SJSA1 (cell line): ENCODE measurements around the gene MYLK. TPM values are rescaled to one million over a fixed set of nuclear protein-coding genes. Genes with fewer than 3 reads are reported as not detected.

ENCODE experiments used
- DNase-seq, 2 experiments: peaks; one replicate each; pipeline ENCODE4 v3.0.0-alpha.2; 2015 to 2020; ENCODE audit warnings: low spot score in 2 of 2, low read depth in 1 of 2
- H3K27ac ChIP-seq: fragments of 250-450 bp; sonication (Bioruptor Pico); 2 replicates; pipeline ENCODE4 v1.5.1; 2020; ENCODE audit warnings: mild to moderate bottlenecking, moderate library complexity
- H3K27me3 ChIP-seq: fragments of 250-450 bp; sonication (Bioruptor Pico); replicated peaks from 2 replicates; pipeline ENCODE4 v1.5.1; 2020; ENCODE audit warnings: mild to moderate bottlenecking, moderate library complexity
- H3K36me3 ChIP-seq: fragments of 250-450 bp; sonication (Bioruptor Pico); 2 replicates; pipeline ENCODE4 v1.5.1; 2020; ENCODE audit warnings: mild to moderate bottlenecking
- H3K4me1 ChIP-seq: fragments of 250-450 bp; sonication (Bioruptor Pico); replicated peaks from 2 replicates; pipeline ENCODE4 v1.6.1; 2021; ENCODE audit warnings: mild to moderate bottlenecking
- H3K4me3 ChIP-seq: fragments of 250-450 bp; sonication (Bioruptor Pico); 2 replicates; pipeline ENCODE4 v1.5.1; 2020; ENCODE audit warnings: mild to moderate bottlenecking
- H3K9me3 ChIP-seq: fragments of 250-450 bp; sonication (Bioruptor Pico); replicated peaks from 2 replicates; pipeline ENCODE4 v1.5.1; 2020; ENCODE audit warnings: mild to moderate bottlenecking
- total RNA-seq: library from RNA; depleted of rRNA; stranded (reverse); fragments of >200 nt; shearing (Covaris generic); gene quantifications from 2 replicates; pipeline ENCODE4 v1.2.3, GENCODE V29; 2014

MYLK gene
- total RNA-seq, 1 experiment from 2014 or later, result 147 TPM

GRCh38 chr3:123635217-123635616 is 248.9 kb downstream of the MYLK start:
- DNase-seq, result no peak
- H3K36me3 ChIP-seq, result no peaks in the 10 kb centered on the region
- no peaks in the 10 kb centered on the region for H3K9me3 ChIP-seq
- no peak overlapping the region for H3K4me3 ChIP-seq
- H3K27me3 ChIP-seq, result no peaks in the 10 kb centered on the region
- H3K4me1 ChIP-seq, result peaks cover 19% of the 10 kb centered on the region
- H3K27ac ChIP-seq, result no peak overlapping the region

GRCh38 chr3:123634149-123635051 is 249.7 kb downstream of the MYLK start:
- H3K4me3 ChIP-seq, result no peak overlapping the region
- no peaks in the 10 kb centered on the region for H3K27me3 ChIP-seq
- H3K4me1 ChIP-seq, result peaks cover 19% of the 10 kb centered on the region
- no peaks in the 10 kb centered on the region for H3K9me3 ChIP-seq
- peak in 1 of 2 experiments; percentile 34 for DNase-seq
- no peaks in the 10 kb centered on the region for H3K36me3 ChIP-seq
- no peak overlapping the region for H3K27ac ChIP-seq

GRCh38 chr3:123633530-123633929 is 250.6 kb downstream of the MYLK start:
- DNase-seq, result no peak
- Histone ChIP-seq H3K4me1 (peaks cover 19% of the 10 kb centered on the region), H3K4me3 (no peak overlapping the region), H3K9me3 (no peaks in the 10 kb centered on the region), H3K27ac (no peak overlapping the region), H3K36me3 (no peaks in the 10 kb centered on the region), H3K27me3 (no peaks in the 10 kb centered on the region)

- H3K36me3 ChIP-seq, result no peaks in the 10 kb centered on the region
- DNase-seq, result no peak
- H3K27me3 ChIP-seq, result no peaks in the 10 kb centered on the region
- H3K27ac ChIP-seq, result no peak overlapping the region
- peaks cover 19% of the 10 kb centered on the region for H3K4me1 ChIP-seq
- H3K4me3 ChIP-seq, result no peak overlapping the region
- no peaks in the 10 kb centered on the region for H3K9me3 ChIP-seq
Observed at GRCh38 chr3:123632161-123632655, 251.9 kb downstream of the MYLK start.

GRCh38 chr3:123629747-123630047 is 254.4 kb downstream of the MYLK start:
- peaks cover 13% of the 10 kb centered on the region for H3K4me1 ChIP-seq
- H3K36me3 ChIP-seq, result no peaks in the 10 kb centered on the region
- no peak overlapping the region for H3K4me3 ChIP-seq
- no peak overlapping the region for H3K27ac ChIP-seq
- H3K9me3 ChIP-seq, result no peaks in the 10 kb centered on the region
- DNase-seq, result no peak
- H3K27me3 ChIP-seq, result no peaks in the 10 kb centered on the region

GRCh38 chr3:123628996-123629746 is 255.0 kb downstream of the MYLK start:
- H3K36me3 ChIP-seq, result no peaks in the 10 kb centered on the region
- no peak overlapping the region for H3K4me3 ChIP-seq
- no peak overlapping the region for H3K27ac ChIP-seq
- H3K27me3 ChIP-seq, result no peaks in the 10 kb centered on the region
- H3K9me3 ChIP-seq, result no peaks in the 10 kb centered on the region
- H3K4me1 ChIP-seq, result peaks cover 8% of the 10 kb centered on the region
- no peak for DNase-seq

- H3K4me1 ChIP-seq, result peaks cover 6% of the 10 kb centered on the region
- H3K36me3 ChIP-seq, result no peaks in the 10 kb centered on the region
- DNase-seq, result no peak
- no peaks in the 10 kb centered on the region for H3K27me3 ChIP-seq
- H3K9me3 ChIP-seq, result no peaks in the 10 kb centered on the region
- no peak overlapping the region for H3K27ac ChIP-seq
- no peak overlapping the region for H3K4me3 ChIP-seq
Observed at GRCh38 chr3:123627673-123628670, 256.2 kb downstream of the MYLK start.

- Histone ChIP-seq H3K36me3 (no peaks in the 10 kb centered on the region), H3K4me1 (no peaks in the 10 kb centered on the region), H3K27me3 (no peaks in the 10 kb centered on the region), H3K4me3 (no peak overlapping the region), H3K9me3 (no peaks in the 10 kb centered on the region), H3K27ac (no peak overlapping the region)
- no peak for DNase-seq
Observed at GRCh38 chr3:123626881-123627280, 257.3 kb downstream of the MYLK start.

- Histone ChIP-seq H3K27ac (no peak overlapping the region), H3K27me3 (no peaks in the 10 kb centered on the region), H3K4me1 (peaks cover 15% of the 10 kb centered on the region), H3K4me3 (no peak overlapping the region), H3K9me3 (no peaks in the 10 kb centered on the region), H3K36me3 (no peaks in the 10 kb centered on the region)
- DNase-seq, result no peak
Observed at GRCh38 chr3:123624302-123624701, 259.8 kb downstream of the MYLK start.

GRCh38 chr3:123623346-123623880 is 260.7 kb downstream of the MYLK start:
- Histone ChIP-seq H3K36me3 (no peaks in the 10 kb centered on the region), H3K4me3 (no peak overlapping the region), H3K4me1 (peaks cover 24% of the 10 kb centered on the region), H3K9me3 (no peaks in the 10 kb centered on the region), H3K27me3 (no peaks in the 10 kb centered on the region), H3K27ac (no peak overlapping the region)
- DNase-seq, result no peak

- Histone ChIP-seq H3K4me3 (no peak overlapping the region), H3K27ac (no peak overlapping the region), H3K36me3 (peaks cover 4% of the 10 kb centered on the region), H3K27me3 (no peaks in the 10 kb centered on the region), H3K9me3 (no peaks in the 10 kb centered on the region), H3K4me1 (peaks cover 30% of the 10 kb centered on the region)
- DNase-seq, result no peak
Observed at GRCh38 chr3:123622766-123623165, 261.4 kb downstream of the MYLK start.

- Histone ChIP-seq H3K27me3 (no peaks in the 10 kb centered on the region), H3K4me1 (peaks cover 36% of the 10 kb centered on the region), H3K36me3 (peaks cover 4% of the 10 kb centered on the region), H3K27ac (no peak overlapping the region), H3K9me3 (no peaks in the 10 kb centered on the region), H3K4me3 (no peak overlapping the region)
- DNase-seq, result no peak
Observed at GRCh38 chr3:123621850-123622189, 262.3 kb downstream of the MYLK start.

- H3K4me3 ChIP-seq, result no peak overlapping the region
- no peak overlapping the region for H3K27ac ChIP-seq
Observed at GRCh38 chr3:123621186-123621849, 262.8 kb downstream of the MYLK start.

More at GRCh38 chr3:123621186-123621849, 262.8 kb downstream of the MYLK start:
- DNase-seq, result no peak
- Histone ChIP-seq H3K9me3 (no peaks in the 10 kb centered on the region), H3K27me3 (no peaks in the 10 kb centered on the region), H3K4me1 (peaks cover 37% of the 10 kb centered on the region), H3K36me3 (peaks cover 8% of the 10 kb centered on the region)
